Nephron (organoid): ENCODE results near the gene SLC12A3.

ENCODE experiments used
- H3K27ac Mint-ChIP-seq, 3 experiments: 2 replicates each; pipeline ENCODE4 v1.8.0; 2020; ENCODE audit warnings: mixed read lengths in 3 of 3, mild to moderate bottlenecking in 2 of 3, moderate library complexity in 1 of 3
- H3K27me3 Mint-ChIP-seq: 2 replicates; pipeline ENCODE4 v1.8.0; 2021; ENCODE audit warnings: low read depth, mild to moderate bottlenecking, moderate library complexity, mixed read lengths
- H3K36me3 Mint-ChIP-seq: 2 replicates; pipeline ENCODE4 v1.8.0; 2020; ENCODE audit warnings: low read depth, mixed read lengths
- H3K4me1 Mint-ChIP-seq: 2 replicates; pipeline ENCODE4 v1.8.0; 2020; ENCODE audit warnings: mixed read lengths
- H3K4me3 Mint-ChIP-seq, 3 experiments: 2 replicates each; pipeline ENCODE4 v1.8.0; 2020; ENCODE audit warnings: mild to moderate bottlenecking in 3 of 3, mixed read lengths in 3 of 3, moderate library complexity in 2 of 3
- H3K9me3 Mint-ChIP-seq: 2 replicates; pipeline ENCODE4 v1.8.0; 2020; ENCODE audit warnings: mixed read lengths
- CTCF ChIP-seq, 3 experiments: fragments of 200-600 bp; sonication (generic); IDR thresholded peaks; one replicate each; pipeline ENCODE4 v1.5.0; 2021; ENCODE audit warnings: antibody characterized with exemption in 3 of 3; ENCODE audit not compliant: unreplicated experiment in 3 of 3

SLC12A3 gene

DNA sequence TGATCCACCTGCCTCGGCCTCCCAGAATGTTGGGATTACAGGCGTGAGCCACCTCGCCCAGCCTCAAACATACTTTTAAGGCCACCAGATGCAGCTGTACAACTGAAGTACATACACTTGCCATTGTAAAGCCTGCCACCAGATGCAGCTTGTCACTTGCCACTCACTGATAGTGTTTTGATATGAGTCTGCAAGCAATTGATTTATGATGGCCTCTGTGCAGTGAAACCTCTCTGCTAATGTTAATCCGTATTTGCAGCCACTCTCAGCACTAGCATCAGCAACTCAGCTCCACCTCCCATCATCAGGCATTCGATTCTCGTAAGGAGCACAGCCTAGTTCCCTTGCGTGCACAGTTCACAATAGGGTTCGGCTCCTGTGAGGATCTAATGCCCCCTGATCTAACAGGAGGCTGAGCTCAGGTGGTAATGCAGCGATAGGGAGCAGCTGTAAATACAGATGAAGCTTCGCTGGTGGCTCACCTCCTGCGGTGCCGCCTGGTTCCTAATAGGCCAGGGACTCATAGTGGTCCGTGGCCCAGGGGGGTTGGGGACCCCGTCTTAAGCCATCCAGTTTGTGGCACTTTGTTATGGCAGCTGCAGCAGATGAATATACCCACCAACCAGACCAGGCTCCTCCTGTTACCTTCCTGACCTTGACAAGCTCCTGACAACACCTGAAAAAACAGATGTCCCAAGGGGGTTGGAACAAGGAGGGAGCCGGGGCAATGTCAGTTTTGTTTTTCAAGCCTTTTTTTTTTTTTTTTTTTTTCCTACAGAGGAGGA, 65.7 kb downstream of the SLC12A3 start:
- no peak for TF ChIP-seq CTCF (IDR thresholded peaks at IDR 0.05; ENCODE audit: unreplicated experiment in 3 of 3)
- Mint-ChIP-seq H3K4me3 (peak overlapping the region; percentile 85 to 99 (median 93)), H3K9me3 (no peaks in the 10 kb centered on the region), H3K4me1 (peaks cover 32% of the 10 kb centered on the region), H3K27ac (peak overlapping the region; percentile 87 to 98 (median 96)), H3K36me3 (peaks cover 9% of the 10 kb centered on the region), H3K27me3 (no peaks in the 10 kb centered on the region)

- no peaks in the 10 kb centered on the region for H3K27me3 Mint-ChIP-seq
- peaks cover 39% of the 10 kb centered on the region for H3K4me1 Mint-ChIP-seq
- TF ChIP-seq CTCF (IDR thresholded peaks at IDR 0.05; ENCODE audit: unreplicated experiment in 3 of 3) = no peak
- peak overlapping the region; percentile 87 to 98 (median 96) for H3K27ac Mint-ChIP-seq
- peak overlapping the region; percentile 93 to 99 (median 98) for H3K4me3 Mint-ChIP-seq
- H3K36me3 Mint-ChIP-seq = peaks cover 13% of the 10 kb centered on the region
- H3K9me3 Mint-ChIP-seq = no peaks in the 10 kb centered on the region
These were observed 66.4 kb downstream of the SLC12A3 start for GRCh38 chr16:56931271-56931891.

DNA sequence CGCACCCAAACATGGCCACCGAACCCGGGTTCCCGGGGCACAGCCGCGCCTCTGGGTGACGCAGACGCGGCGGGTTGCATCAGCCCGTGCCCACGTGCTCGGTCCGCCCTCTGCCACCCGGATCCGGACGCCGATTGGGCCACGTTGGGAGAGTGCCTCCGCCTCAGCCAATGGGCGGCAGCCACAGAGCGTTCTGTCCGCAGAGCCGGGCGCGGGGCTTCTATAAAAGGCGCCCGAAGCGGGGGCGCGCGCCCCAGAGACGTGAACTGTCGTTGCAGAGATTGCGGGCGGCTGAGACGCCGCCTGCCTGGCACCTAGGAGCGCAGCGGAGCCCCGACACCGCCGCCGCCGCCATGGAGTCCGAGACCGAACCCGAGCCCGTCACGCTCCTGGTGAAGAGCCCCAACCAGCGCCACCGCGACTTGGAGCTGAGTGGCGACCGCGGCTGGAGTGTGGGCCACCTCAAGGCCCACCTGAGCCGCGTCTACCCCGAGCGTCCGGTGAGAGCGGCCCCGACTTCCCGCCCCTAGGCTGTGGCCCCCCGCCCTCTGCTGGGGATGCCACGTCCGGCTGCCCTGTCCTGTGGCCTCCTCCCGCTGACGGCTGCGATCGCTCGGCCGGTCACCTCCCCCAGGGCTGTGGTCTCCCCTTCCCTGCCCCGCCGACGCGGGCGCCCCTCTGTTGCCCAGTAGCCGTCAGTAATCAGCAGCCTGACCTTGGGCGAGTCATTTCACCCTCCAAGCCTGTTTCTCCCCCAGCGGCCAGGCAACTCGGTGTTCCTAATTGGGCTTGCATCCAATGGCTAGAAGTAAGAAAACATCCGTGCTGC, 67.1 kb downstream of the SLC12A3 start, which contains the start of gene HERPUD1:
HERPUD1 (plus strand) TSS at position 251 of the 829 bp plus-strand sequence; CDS start at position 354, 103 bp downstream.
- Mint-ChIP-seq H3K9me3 (no peaks in the 10 kb centered on the region), H3K27ac (peak within 1 kb of the TSS; percentile 87 to 98 (median 97)), H3K36me3 (peaks cover 20% of the 10 kb centered on the region), H3K4me1 (peaks cover 46% of the 10 kb centered on the region), H3K27me3 (no peaks in the 10 kb centered on the region), H3K4me3 (peak within 1 kb of the TSS; percentile 93 to 99 (median 98))
- peak in 1 of 3 experiments; percentile 32 for TF ChIP-seq CTCF (IDR thresholded peaks at IDR 0.05; ENCODE audit: unreplicated experiment in 3 of 3)

GRCh38 chr16:56932721-56933619, 68.0 kb downstream of the SLC12A3 start:
- peaks cover 29% of the 10 kb centered on the region for H3K36me3 Mint-ChIP-seq
- H3K9me3 Mint-ChIP-seq = no peaks in the 10 kb centered on the region
- H3K4me1 Mint-ChIP-seq = peaks cover 51% of the 10 kb centered on the region
- peak overlapping the region; percentile 93 to 99 (median 98) for H3K4me3 Mint-ChIP-seq
- peak overlapping the region; percentile 87 to 98 (median 97) for H3K27ac Mint-ChIP-seq
- no peak for TF ChIP-seq CTCF (IDR thresholded peaks at IDR 0.05; ENCODE audit: unreplicated experiment in 3 of 3)
- H3K27me3 Mint-ChIP-seq = no peaks in the 10 kb centered on the region
